ENCODE data around the gene PRSS22.

- no peak for TF ChIP-seq CTCF (conservative IDR thresholded peaks at IDR 0.05 in 1 of 2, IDR thresholded peaks at IDR 0.05 in 1 of 2; ENCODE audit: extremely low read depth in 1 of 2, insufficient read depth in 1 of 2, low read depth in 1 of 2, low read length in 2 of 2)
- no peak for TF ChIP-seq EZH2 (IDR thresholded peaks at IDR 0.05; ENCODE audit: borderline replicate concordance, low read length)
Observed at GRCh38 chr16:2860826-2861567, 3.0 kb upstream of the PRSS22 start.
